GM21526 (cell line): ENCODE data around the gene VEGFD.

Source experiments
- ATAC-seq: cut with Tn5 transposase; IDR thresholded peaks from one replicate; pipeline ENCODE4 v1.9.1; 2021; ENCODE audit warnings: moderate library complexity; ENCODE audit not compliant: unreplicated experiment, low FRiP score

VEGFD gene

GRCh38 chrX:15366506-15367352 is 17.5 kb downstream of the VEGFD start:
- ATAC-seq = no peak

DNA sequence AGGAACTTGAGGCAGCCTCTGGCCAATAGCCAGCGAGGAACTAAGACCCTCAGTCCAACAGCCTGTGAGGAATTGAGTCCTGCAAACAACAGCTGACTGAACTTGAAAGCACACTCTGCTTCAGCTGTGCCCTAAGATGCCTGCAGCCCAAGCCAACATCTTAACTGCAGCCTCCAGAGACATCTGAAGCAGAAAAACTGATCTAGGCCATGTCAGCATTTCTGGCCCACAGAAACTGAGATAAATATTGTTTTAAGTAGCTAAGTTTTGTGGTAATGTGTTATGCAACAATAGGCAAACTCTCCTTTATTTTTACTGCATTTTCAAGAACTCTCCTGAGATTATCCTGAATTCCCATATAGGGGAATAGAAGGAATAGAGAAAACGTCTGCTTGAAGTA is 24.5 kb downstream of the VEGFD start:
- no peak for ATAC-seq

DNA sequence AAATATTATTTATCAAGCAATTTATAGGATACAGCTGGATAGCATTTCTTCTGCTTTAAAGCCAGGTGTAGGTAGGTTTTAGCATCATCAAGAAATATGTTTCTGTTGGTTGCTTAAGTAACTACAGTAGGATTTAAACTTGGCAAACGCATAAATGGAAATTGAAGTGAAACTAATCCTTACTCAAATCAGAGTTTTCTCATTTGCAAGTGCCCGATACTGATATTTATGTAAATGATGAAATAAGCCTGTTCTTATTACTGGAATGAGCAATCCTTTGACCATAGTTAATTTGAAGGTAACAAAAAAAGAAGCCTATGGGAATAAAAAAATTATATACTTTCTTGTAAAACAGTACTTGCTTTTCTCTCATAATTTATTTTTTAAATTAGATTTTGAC is 25.7 kb downstream of the VEGFD start:
- ATAC-seq = no peak

DNA sequence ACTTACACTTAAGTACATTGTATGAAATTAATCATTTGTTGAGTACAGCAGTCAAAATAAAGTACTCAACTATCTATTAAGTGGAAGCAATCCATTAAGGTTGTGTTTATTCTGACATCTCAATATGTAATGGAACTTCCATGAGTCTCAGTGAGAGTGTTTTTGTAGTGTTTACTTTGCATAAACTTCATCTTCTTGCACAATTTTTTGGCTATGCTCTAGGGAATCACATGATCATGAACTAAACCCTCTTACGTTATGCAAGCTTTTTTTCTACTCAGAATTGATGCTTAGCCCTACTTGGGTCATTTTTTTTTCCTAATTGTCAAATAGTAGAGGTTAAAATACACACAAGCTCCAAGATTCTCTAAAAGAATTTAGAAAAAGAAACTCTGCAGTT is 27.8 kb downstream of the VEGFD start:
- no peak for ATAC-seq

- no peak for ATAC-seq
Observed at GRCh38 chrX:15350329-15350996, 33.8 kb downstream of the VEGFD start.

GRCh38 chrX:15349046-15349445 is 35.2 kb downstream of the VEGFD start:
- ATAC-seq = peak; percentile 69

- ATAC-seq = no peak
Observed at GRCh38 chrX:15345976-15346375, 38.2 kb downstream of the VEGFD start.

DNA sequence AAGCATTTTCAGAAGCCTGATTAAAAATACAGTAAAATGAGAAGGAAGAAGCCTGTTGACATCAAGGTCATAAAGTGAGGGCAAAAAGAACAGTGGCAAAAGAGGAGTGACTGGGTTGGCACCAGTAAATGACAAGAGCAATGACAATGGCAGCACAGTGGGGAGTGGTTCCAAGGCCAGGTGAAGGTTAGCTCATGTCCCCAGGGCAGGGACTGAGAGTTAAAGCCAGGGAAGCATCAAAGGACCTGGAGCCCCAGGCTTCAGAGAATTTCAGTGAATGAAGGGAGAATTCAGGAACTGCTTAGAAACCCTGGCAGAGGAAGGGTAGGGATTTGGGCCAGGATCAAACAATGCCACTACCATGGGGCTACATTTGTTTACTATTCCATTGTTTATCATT is 40.1 kb downstream of the VEGFD start:
- ATAC-seq = no peak

DNA sequence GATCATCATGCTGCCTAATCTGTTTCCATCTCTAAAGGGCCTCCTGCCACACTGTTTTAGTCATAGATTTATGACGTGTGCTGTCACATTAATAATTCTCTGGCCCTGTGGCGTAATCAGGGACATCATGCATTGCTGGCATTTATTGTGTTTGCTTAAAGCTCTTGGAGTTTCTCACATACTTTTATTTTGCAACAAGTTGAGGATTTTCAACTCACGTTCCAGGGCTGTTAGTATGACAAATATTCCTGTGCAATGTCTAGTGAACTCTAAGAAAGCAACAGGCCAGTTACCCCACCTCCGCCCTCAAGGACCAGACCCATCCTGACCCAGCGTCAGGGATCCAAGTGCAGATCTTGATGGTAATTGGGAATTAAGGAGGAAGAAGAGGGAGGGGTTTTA is 41.1 kb downstream of the VEGFD start:
- no peak for ATAC-seq

DNA sequence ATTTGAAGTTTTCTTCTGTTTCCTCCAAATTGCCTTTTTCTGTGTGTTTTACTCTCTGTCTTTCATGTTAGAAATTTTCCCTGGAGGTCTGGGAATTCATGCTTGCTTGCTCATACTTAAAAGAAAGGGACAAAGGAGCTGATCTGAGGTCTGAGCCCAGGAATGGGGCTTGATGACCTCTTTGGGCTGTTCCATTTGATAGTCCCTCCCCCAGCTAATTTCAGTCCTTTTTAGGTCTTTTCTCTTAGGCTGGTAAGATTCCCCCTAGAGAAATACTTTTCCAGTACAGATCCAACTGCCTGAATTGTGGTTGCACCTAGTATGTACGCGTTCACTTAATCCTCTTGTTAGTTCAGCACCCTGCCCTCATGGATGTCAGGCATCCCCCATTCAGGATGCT is 43.3 kb downstream of the VEGFD start:
- no peak for ATAC-seq

- no peak for ATAC-seq
Observed at GRCh38 chrX:15336023-15336413, 48.2 kb downstream of the VEGFD start.

GRCh38 chrX:15335135-15336022 is 48.8 kb downstream of the VEGFD start, which contains the start of gene PIGA:
Gene PIGA (minus strand): TSS chrX:15335523. CDS start chrX:15331930, 3,593 bp downstream.
- ATAC-seq = peak; percentile 97

GRCh38 chrX:15334561-15334960 is 49.7 kb downstream of the VEGFD start:
- ATAC-seq = no peak

DNA sequence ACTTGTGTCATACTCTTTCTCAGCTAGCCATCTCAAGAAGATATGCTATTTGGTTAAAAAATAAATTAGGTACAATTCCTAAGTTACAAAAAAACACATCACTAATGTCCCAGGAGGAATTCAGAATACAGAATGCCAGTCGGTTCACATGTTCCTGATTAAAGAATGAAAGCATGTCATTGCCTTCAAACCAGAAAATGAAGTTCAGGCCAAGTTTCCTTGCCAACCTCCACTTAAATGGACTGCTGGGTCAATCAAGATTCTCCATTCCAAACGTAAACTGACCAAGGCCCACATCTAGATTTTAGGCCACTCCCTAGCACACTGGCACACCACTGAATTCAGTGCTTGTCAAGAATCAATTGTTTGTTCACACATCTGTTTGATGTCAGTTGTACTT is 55.4 kb downstream of the VEGFD start:
- ATAC-seq = no peak

DNA sequence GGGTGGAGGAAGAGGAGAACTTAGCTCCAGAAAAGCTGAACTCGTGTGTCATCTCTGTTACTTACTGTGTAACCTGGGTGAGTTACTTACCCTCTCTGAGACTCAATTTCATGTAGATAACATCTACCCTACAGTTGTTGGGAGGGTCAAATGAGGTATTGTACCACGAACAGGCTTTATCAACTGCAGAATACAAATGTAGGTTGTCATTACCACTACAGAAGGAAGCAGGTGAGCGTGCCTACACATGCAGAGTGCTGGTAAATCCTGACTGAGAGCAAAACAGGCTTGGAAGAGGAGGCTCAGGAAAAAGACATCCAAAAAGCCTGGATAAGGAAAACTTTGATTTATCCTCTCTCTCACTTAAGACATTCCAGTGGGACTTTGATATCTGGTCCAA is 56.1 kb downstream of the VEGFD start:
- no peak for ATAC-seq

GRCh38 chrX:15322472-15322871 is 61.7 kb downstream of the VEGFD start:
- ATAC-seq = no peak

GRCh38 chrX:15322072-15322471 is 62.1 kb downstream of the VEGFD start:
- ATAC-seq = no peak

GRCh38 chrX:15321447-15321846 is 62.8 kb downstream of the VEGFD start:
- ATAC-seq = no peak

DNA sequence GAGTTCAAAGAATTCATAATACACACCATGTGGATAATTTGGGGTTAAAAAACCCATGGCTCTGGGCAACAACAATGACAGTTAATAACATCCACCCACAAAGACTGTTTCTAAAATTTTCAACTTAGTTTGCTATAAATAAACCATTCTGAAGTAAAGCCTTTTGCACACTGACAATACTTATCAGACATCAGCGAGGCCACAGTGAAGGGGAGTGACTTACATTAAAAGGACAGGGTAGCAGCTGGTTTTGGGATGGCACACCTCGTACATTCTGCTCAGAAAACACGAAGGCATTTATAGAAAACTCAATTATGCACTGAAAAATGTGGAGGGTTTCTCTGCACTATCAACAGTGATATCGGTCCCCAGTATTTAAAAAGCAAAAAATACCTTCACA is 63.9 kb downstream of the VEGFD start:
- no peak for ATAC-seq

GRCh38 chrX:15319075-15319474 is 65.1 kb downstream of the VEGFD start:
- ATAC-seq = no peak

DNA sequence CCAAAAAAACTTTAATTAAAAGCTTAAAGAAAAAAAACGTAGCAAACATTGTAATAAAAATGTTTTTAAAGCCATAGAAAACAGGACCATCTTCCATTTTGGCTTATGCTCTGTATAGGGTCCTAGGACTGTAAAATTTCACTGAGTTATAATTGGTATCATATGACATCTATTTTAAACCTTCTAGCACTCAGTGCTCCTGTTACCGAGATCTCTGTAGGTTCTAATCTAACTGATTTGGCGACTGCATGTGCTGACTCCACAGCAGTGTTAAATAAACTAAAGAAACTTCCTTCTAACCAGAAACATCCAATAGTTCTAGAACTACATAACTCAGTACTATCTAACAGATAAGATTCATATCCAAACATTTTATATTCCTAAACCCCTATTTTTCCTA is 68.7 kb downstream of the VEGFD start, which contains the start of gene ASB11:
ASB11 (minus strand) TSS at position 132 of the 400 bp plus-strand sequence; CDS start at position 97, 35 bp downstream.
- no peak for ATAC-seq
